Fibroblast of villous mesenchyme (primary cell): ENCODE measurements around the gene PTPRM. TPM values are rescaled to one million over a fixed set of nuclear protein-coding genes. Genes with fewer than 3 reads are reported as not detected.
A peak's percentile ranks its signal among the peaks of the same experiment; 100 is the strongest.

Experiments used
- DNase-seq: peaks from one replicate; pipeline ENCODE4 v3.0.0-alpha.2; 2010; ENCODE audit warnings: low read depth
- H3K4me3 ChIP-seq: 2 replicates; pipeline ENCODE4 v1.5.1; 2011; ENCODE audit warnings: low read depth, mild to moderate bottlenecking, low read length
- total RNA-seq: library from RNA; depleted of rRNA; stranded (reverse); fragments of >200 nt; gene quantifications from 2 replicates; pipeline ENCODE4 v1.2.3, GENCODE V29; 2012
- TF ChIP-seq, protein P1 (sequence below): IDR thresholded peaks from 2 replicates; pipeline ENCODE4 v1.5.1; 2012; ENCODE audit warnings: low read depth, mild to moderate bottlenecking, low read length; ENCODE audit not compliant: insufficient read depth

Gene PTPRM
- total RNA-seq, 1 donor: 56.1 TPM

DNA sequence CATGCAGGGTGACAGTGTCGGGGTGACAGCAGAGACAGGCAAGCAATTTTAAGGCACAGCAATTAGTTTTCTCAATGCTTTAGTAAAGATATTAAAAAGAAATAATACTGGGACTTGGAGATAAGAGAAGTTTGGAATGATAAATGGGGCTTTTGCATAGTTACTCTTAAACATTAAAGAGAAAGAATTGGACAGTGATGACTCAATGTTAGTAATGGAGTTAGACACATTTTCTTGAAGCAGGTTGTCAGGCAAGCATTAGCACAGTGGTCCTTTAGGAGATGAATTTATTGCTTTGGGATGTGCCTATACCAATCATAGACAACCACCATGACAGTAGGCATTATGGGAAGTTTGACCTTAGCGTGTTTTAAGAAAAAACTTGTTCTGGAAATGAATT lies 813.8 kb downstream of the PTPRM start:
- H3K4me3 ChIP-seq: no peak overlapping the region
- no peak for DNase-seq
- TF ChIP-seq, protein P1, sequence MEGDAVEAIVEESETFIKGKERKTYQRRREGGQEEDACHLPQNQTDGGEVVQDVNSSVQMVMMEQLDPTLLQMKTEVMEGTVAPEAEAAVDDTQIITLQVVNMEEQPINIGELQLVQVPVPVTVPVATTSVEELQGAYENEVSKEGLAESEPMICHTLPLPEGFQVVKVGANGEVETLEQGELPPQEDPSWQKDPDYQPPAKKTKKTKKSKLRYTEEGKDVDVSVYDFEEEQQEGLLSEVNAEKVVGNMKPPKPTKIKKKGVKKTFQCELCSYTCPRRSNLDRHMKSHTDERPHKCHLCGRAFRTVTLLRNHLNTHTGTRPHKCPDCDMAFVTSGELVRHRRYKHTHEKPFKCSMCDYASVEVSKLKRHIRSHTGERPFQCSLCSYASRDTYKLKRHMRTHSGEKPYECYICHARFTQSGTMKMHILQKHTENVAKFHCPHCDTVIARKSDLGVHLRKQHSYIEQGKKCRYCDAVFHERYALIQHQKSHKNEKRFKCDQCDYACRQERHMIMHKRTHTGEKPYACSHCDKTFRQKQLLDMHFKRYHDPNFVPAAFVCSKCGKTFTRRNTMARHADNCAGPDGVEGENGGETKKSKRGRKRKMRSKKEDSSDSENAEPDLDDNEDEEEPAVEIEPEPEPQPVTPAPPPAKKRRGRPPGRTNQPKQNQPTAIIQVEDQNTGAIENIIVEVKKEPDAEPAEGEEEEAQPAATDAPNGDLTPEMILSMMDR: no peak

DNA sequence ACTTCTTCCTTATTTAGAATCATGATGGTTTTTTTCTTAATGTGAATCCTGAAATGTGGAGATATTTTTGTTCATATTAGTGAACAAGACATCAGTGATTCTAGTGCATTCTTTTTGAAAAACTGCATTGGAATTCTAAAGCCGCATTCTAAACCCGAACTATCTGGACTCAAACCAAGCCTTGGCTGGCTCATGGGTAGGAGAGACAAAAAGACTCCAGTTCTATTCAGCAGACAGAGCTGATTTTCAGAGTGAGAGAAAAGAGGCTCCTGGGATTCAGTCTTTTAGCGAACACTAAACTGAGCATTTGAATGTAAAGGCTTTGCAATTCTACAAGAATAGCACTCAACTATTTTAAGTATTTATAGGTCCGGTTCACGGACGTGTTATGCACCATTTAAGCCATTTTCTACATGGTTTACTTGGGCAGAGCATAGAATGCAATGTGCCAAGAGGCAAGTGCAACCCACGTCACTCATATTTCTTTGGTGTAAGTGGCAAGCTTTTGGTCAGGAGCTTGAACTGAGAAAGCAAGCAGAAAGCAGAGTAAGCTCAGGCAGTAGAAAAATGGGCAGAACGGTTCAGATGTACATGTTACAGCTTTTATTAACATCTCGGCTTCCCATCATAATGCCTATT lies 814.8 kb downstream of the PTPRM start:
- DNase-seq: no peak
- no peak overlapping the region for H3K4me3 ChIP-seq
- TF ChIP-seq, protein P1: no peak

DNA sequence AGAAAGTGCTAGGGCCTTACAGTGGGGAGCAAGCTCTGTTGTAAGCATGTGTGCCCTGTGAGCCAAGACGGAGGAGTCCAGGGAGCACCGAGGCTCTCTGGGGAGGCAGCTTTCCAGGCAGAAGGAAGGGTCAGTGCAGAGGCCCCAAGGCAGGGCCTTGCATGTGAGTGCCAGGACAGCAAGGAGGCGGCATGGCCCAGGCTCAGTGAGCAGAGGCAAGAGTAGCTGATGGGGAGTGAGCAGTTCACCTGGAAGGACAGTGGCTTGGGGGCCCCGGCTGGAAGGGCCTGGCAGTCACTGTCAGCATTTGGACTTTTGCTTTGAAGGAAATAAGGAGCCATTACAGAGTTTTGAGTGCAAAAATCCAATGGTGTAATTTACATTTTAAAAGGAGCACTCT lies 818.3 kb downstream of the PTPRM start:
- DNase-seq: no peak
- TF ChIP-seq, protein P1: no peak
- no peak overlapping the region for H3K4me3 ChIP-seq

DNA sequence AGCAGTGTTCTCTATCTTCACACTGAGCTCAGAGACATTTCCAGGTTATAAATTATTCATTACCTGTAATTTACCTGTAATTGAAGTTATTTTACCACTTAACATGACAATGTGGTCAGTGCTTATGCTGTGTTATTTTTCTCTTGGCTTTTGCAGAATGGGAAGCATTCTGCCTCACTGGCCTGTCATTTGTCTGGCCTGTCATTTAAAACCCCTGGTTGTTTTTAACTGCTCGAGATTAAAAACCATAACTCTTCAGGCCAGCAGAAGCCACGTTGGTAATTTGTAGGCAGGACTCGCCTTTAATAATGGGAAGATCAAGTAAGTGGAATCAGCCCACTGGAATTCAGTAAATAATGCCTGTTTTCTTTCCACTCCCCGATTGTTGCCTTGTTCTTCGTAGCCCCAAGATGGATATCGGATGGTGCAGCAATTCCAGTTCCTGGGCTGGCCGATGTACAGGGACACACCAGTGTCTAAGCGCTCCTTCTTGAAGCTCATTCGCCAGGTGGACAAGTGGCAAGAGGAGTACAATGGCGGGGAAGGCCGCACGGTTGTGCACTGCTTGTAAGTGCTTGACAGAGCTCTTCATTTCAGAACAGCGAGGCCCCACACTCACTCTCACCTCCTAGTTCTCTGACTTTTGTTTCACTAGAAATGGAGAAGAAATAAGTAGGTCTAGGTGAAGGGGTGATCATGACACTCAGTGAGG lies 819.7 kb downstream of the PTPRM start:
- DNase-seq: no peak
- TF ChIP-seq, protein P1: no peak
- H3K4me3 ChIP-seq: no peak overlapping the region

DNA sequence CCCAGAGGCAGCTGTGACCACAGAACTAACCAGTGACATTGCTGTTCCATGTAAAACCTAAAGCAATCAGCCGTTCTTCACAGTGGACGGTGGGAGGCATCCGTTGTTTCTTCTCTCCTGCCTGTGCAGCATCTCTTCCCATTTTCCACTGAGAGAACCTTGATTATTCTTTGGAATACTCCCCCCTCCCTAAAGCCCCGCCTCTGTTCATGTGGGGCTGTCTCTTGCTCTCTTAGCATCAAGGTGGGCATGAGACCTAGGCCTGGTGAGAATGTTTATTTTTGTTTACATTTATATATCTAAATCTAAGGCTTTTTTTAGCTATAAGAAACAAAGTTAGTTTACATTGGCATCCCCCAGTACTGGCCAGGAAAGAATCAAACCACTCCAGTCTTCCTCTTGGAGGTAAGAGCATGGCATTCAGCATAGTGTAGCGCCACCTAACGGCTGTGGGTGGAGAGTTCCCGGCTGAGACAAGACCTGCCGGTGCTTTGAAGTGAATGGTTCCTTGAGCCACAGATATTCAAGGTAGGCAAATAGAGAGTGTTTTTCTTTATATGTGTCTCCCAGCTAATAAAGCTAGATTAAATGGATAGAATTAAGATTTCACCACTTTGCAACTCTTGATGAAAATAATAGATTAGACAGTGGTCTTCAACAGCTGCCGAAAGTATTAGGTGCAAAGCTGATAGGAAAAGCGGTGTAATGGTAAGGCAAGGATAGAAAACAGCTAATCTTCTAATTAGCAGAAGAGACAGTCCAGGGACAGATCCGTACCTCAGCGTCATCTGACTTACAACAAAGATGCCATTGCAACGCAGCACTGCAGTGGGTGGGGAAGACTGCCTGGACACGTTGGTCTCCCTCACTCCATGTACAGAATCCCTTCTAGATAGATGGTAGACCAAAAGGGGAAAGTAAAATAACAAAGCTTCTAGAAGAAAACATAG lies 822.5 kb downstream of the PTPRM start:
- TF ChIP-seq, protein P1: peak; percentile 94
- H3K4me3 ChIP-seq: no peak overlapping the region
- peak; percentile 77 for DNase-seq

DNA sequence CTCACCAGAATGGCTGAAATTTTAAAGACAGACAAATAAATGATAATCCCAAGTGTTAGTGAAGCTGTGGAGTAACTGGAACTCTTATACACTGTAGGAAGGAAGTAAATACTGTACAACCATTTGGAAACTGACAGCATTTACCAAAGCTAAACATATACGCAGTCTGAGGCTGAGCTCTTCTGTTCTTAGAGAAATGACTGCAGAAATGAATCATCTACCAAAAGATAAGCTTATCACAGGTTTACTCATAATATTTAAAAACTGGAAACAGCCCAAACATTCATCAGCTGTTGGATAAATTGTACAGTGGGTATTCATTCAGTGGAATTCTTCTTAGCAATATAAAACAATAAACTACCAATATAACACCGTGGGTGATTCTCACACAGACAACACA lies 824.0 kb downstream of the PTPRM start:
- TF ChIP-seq, protein P1: no peak
- peak; percentile 41 for DNase-seq
- no peak overlapping the region for H3K4me3 ChIP-seq
